Activated T-cell treated with anti-CD3 and anti-CD28 coated beads, Interleukin-2, amount 50 U/mL, for 4 hours (primary cell): Measurements from ENCODE around the gene OCEL1. TPM values are rescaled to one million over a fixed set of nuclear protein-coding genes. Genes with fewer than 3 reads are reported as not detected.

Experiments used
- ATAC-seq, 2 donors: fragments of 200-7000 bp; cut with Tn5 transposase; one replicate each; pipeline ENCODE4 v1.10.0; 2021
- DNase-seq: peaks from one replicate; pipeline ENCODE4 v3.0.0-alpha.2; 2020
- H3K27me3 Mint-ChIP-seq: one replicate; pipeline ENCODE4 v1.8.0; 2021; ENCODE audit warnings: low read depth, mixed read lengths
- H3K36me3 Mint-ChIP-seq: one replicate; pipeline ENCODE4 v1.8.0; 2022; ENCODE audit warnings: mixed read lengths; ENCODE audit not compliant: insufficient read depth
- H3K4me1 Mint-ChIP-seq: one replicate; pipeline ENCODE4 v1.8.0; 2021; ENCODE audit warnings: low read depth, mixed read lengths
- H3K4me3 Mint-ChIP-seq: one replicate; pipeline ENCODE4 v1.8.0; 2021; ENCODE audit warnings: mild to moderate bottlenecking, moderate library complexity, mixed read lengths
- H3K9me3 Mint-ChIP-seq: one replicate; pipeline ENCODE4 v1.8.0; 2021; ENCODE audit warnings: mixed read lengths
- total RNA-seq, 3 donors: library from RNA; stranded (reverse); gene quantifications; one replicate each; pipeline ENCODE4 v1.2.1, GENCODE V29; 2021

The OCEL1 gene
- total RNA-seq, 3 donors from 2014 or later: 5.0 to 8.0 (median 5.4) TPM

GRCh38 chr19:17242431-17243208 lies 16.6 kb downstream of the OCEL1 start:
- no peak overlapping the region for H3K4me3 Mint-ChIP-seq
- ATAC-seq (no peak), DNase-seq (no peak)
- no peaks in the 10 kb centered on the region for H3K36me3 Mint-ChIP-seq
- H3K9me3 Mint-ChIP-seq: no peaks in the 10 kb centered on the region
- H3K4me1 Mint-ChIP-seq: peaks cover 5% of the 10 kb centered on the region
- H3K27me3 Mint-ChIP-seq: no peaks in the 10 kb centered on the region

DNA sequence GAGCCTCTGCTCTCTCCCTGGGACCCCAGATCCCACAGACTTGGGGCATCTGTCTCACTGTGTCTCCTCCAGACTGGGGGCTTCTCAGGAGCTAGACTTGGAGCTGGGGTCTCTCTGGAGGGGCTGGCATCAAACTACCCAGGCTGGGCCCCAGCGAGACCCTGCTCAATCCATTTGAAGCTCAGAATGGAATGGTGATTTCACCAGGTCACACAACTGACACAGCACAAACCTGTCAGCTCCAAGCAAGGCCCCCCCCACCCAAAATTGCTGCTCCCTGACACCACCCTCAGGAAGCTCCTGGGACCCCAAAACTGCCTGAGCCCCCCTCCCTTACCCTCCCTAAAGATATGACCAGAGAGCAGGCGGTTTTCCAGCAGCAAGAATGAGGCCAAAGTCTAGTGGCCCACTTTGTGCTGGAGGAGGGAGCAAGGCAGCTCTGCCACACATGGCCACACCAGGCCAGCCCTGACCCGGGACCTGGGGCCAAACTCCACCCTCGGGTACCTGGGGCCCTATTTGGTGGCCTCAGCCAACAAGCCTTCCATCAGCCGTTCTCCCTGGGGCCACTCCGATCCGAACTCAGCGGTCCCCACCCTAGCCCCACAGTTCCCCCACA lies 17.3 kb downstream of the OCEL1 start:
- DNase-seq (no peak), ATAC-seq (no peak)
- H3K27me3 Mint-ChIP-seq: peaks cover 3% of the 10 kb centered on the region
- peak overlapping the region; percentile 70 for H3K4me3 Mint-ChIP-seq
- H3K9me3 Mint-ChIP-seq: no peaks in the 10 kb centered on the region
- H3K36me3 Mint-ChIP-seq: no peaks in the 10 kb centered on the region
- peaks cover 5% of the 10 kb centered on the region for H3K4me1 Mint-ChIP-seq

- no peaks in the 10 kb centered on the region for H3K36me3 Mint-ChIP-seq
- peak overlapping the region; percentile 70 for H3K4me3 Mint-ChIP-seq
- no peak for DNase-seq
- H3K4me1 Mint-ChIP-seq: peaks cover 5% of the 10 kb centered on the region
- no peak for ATAC-seq
- H3K27me3 Mint-ChIP-seq: peaks cover 3% of the 10 kb centered on the region
- no peaks in the 10 kb centered on the region for H3K9me3 Mint-ChIP-seq
Observed at GRCh38 chr19:17243830-17244617, 18.0 kb downstream of the OCEL1 start.

DNA sequence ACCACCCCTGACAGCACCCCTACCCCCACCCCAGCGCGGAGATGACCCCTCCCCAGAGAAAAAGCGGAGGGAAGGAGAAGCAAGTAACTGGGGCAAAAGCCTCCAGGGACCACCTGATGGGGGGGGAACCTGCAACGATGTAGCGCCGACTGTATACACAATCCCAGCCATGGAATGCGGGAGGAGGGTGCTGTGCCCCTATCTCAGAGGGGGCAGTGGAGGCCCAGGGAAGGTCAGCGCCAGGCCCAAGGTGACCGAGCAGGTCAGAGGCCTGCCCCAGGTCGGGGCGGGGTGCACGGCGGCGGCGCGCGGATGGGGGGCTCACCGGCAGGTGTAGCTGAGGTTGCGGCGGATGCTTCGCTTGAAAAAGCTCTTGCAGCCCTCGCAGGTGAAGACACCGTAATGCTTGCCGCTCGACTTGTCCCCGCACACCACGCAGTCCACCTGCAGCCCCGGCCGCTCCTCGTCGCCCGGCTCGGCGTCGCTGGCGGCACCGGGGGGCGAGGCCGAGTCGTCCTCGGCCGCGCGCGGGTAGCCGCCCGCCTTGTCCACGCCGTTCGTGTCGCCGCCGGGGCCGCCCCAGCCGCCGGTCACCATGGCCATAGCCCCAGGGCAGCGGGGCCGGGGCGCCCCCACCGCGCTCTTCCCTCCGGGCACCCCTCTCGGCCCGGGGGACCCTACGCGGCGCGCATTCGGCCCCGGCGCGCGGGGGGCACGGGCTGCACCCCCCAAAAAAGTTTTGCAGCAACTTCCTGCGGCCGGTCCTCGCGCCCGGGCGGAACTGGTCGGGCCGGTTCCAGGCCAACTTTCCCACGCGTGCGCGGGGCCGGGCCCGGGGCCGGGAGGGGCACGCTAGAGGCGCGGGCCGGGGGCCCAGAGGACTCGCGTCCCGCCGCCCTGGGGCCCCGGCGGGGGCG lies 18.9 kb downstream of the OCEL1 start:
- ATAC-seq (peak; percentile 32), DNase-seq (no peak)
- H3K4me3 Mint-ChIP-seq: peak overlapping the region; percentile 70
- peaks cover 3% of the 10 kb centered on the region for H3K27me3 Mint-ChIP-seq
- H3K9me3 Mint-ChIP-seq: no peaks in the 10 kb centered on the region
- H3K36me3 Mint-ChIP-seq: no peaks in the 10 kb centered on the region
- peaks cover 5% of the 10 kb centered on the region for H3K4me1 Mint-ChIP-seq

GRCh38 chr19:17245535-17245984 lies 19.5 kb downstream of the OCEL1 start, which contains the start of gene NR2F6:
Gene NR2F6, minus strand, starts transcription at chr19:17245919. Its CDS starts 699 bp downstream, at chr19:17245220.
- peaks cover 5% of the 10 kb centered on the region for H3K4me1 Mint-ChIP-seq
- DNase-seq: no peak
- no peaks in the 10 kb centered on the region for H3K9me3 Mint-ChIP-seq
- H3K27me3 Mint-ChIP-seq: peaks cover 3% of the 10 kb centered on the region
- peak within 1 kb of the TSS; percentile 84 for H3K4me3 Mint-ChIP-seq
- no peak for ATAC-seq
- no peaks in the 10 kb centered on the region for H3K36me3 Mint-ChIP-seq

DNA sequence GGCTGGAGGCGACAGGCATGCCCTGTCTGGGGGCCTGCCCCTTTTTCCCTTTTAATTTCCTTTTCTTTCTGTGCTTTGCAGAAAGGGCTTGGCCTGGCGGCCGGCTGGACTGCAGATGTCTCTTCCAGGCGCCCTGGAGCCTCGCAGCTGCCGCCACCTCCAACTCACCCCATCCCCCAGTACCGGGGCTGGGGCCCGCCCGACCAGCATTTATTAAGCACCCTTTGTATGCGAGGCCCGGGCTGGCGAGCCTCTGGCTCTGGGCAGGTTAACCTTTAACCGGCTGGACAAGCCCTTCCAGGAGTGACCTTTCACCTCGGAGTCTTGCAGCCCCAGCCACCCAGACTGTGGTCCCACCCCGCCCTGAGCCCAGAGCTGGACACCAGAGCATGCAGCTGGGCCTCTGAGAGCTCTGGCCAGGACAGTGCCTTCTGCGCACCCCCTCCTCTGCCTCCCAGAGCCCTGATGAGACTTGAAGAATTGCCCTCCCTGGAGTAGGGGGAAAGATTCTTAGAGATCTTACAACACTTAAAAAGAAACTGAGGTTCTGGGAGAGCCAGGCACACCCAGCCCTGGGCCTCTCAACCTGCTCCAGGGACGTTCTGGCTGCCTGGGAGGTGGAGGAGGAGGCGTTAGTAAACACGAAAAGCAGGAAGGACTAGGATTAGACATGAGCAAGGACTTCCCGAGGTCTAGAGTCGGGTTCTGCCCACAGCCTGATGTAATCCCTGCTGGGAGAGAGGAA lies 20.8 kb downstream of the OCEL1 start:
- peak overlapping the region; percentile 84 for H3K4me3 Mint-ChIP-seq
- ATAC-seq (no peak), DNase-seq (no peak)
- H3K4me1 Mint-ChIP-seq: peaks cover 5% of the 10 kb centered on the region
- H3K9me3 Mint-ChIP-seq: no peaks in the 10 kb centered on the region
- H3K36me3 Mint-ChIP-seq: no peaks in the 10 kb centered on the region
- peaks cover 3% of the 10 kb centered on the region for H3K27me3 Mint-ChIP-seq

GRCh38 chr19:17248011-17248776 lies 22.2 kb downstream of the OCEL1 start:
- DNase-seq (no peak), ATAC-seq (no peak)
- Mint-ChIP-seq H3K9me3 (no peaks in the 10 kb centered on the region), H3K27me3 (peaks cover 3% of the 10 kb centered on the region), H3K4me3 (peak overlapping the region; percentile 31), H3K36me3 (no peaks in the 10 kb centered on the region), H3K4me1 (peaks cover 5% of the 10 kb centered on the region)

GRCh38 chr19:17249887-17250548 lies 24.0 kb downstream of the OCEL1 start:
- Mint-ChIP-seq H3K4me1 (peaks cover 5% of the 10 kb centered on the region), H3K27me3 (peaks cover 3% of the 10 kb centered on the region), H3K9me3 (no peaks in the 10 kb centered on the region), H3K36me3 (no peaks in the 10 kb centered on the region), H3K4me3 (no peak overlapping the region)
- ATAC-seq (no peak), DNase-seq (no peak)

GRCh38 chr19:17254636-17255035 lies 28.6 kb downstream of the OCEL1 start:
- DNase-seq (no peak), ATAC-seq (no peak)
- H3K27me3 Mint-ChIP-seq: no peaks in the 10 kb centered on the region
- H3K36me3 Mint-ChIP-seq: no peaks in the 10 kb centered on the region
- H3K4me3 Mint-ChIP-seq: no peak overlapping the region
- H3K4me1 Mint-ChIP-seq: no peaks in the 10 kb centered on the region
- no peaks in the 10 kb centered on the region for H3K9me3 Mint-ChIP-seq

- Mint-ChIP-seq H3K27me3 (no peaks in the 10 kb centered on the region), H3K9me3 (no peaks in the 10 kb centered on the region), H3K4me3 (no peak overlapping the region), H3K36me3 (no peaks in the 10 kb centered on the region), H3K4me1 (no peaks in the 10 kb centered on the region)
- no peak for ATAC-seq
- DNase-seq: no peak
Observed at GRCh38 chr19:17255150-17255621, 29.2 kb downstream of the OCEL1 start.

- no peak for DNase-seq
- Mint-ChIP-seq H3K27me3 (no peaks in the 10 kb centered on the region), H3K4me3 (no peak overlapping the region), H3K9me3 (no peaks in the 10 kb centered on the region), H3K36me3 (no peaks in the 10 kb centered on the region), H3K4me1 (peaks cover 6% of the 10 kb centered on the region)
- ATAC-seq: no peak
Observed at GRCh38 chr19:17256130-17256529, 30.1 kb downstream of the OCEL1 start.

DNA sequence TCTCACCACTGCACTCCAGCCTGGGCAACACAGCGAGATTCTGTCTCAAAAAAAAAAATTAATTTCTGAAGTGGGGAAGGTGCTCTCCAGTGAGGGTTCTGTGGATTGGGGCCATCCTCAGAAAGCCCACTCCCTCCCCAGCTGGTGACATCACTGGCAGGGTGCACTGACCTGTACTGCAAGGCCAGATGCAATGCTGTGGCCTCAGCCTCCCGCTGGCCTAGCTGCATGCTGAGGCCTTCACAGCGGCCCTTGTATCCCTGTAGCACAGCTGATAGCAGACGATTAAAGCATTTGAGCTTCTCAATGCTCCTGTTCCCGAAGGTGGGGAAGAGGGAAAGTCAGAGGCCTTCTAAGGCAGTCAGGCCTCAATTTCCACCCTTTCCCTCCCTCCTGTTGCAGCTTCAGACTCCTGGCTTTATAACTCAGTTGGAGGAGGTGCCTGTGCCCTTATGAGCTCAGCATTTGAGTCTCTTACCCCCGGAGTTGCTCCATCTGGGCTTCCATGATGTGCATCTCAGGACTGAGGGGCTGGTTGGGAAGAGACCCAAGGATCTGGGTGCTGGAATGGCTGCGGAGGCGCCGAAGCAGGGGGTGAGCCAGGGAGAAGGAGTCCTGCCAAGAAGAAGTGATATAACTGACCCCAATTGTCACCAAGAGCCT lies 33.2 kb downstream of the OCEL1 start:
- no peak for ATAC-seq
- no peaks in the 10 kb centered on the region for H3K36me3 Mint-ChIP-seq
- no peaks in the 10 kb centered on the region for H3K27me3 Mint-ChIP-seq
- H3K4me1 Mint-ChIP-seq: peaks cover 8% of the 10 kb centered on the region
- no peak overlapping the region for H3K4me3 Mint-ChIP-seq
- no peak for DNase-seq
- no peaks in the 10 kb centered on the region for H3K9me3 Mint-ChIP-seq
